GM06990 (cell line): Measurements from ENCODE around the gene ACSS1.

Source experiments
- DNase-seq: peaks from one replicate; pipeline ENCODE4 v3.0.0-alpha.2; 2011; ENCODE audit not compliant: insufficient read length; ENCODE audit errors: extremely low read depth
- H3K27me3 ChIP-seq: replicated peaks from 2 replicates; pipeline ENCODE4 v1.6.0; 2011; ENCODE audit warnings: low read length; ENCODE audit not compliant: control insufficient read depth, insufficient read depth
- H3K36me3 ChIP-seq: 2 replicates; pipeline ENCODE4 v1.5.1; 2011; ENCODE audit warnings: low read length; ENCODE audit not compliant: control insufficient read depth, insufficient read depth
- H3K4me3 ChIP-seq: replicated peaks from 2 replicates; pipeline ENCODE4 v1.5.1; 2011; ENCODE audit warnings: low read depth, mild to moderate bottlenecking, control low read depth, low read length
- CTCF ChIP-seq: IDR thresholded peaks from 2 replicates; pipeline ENCODE4 v1.5.1; 2011; ENCODE audit warnings: low read length, control low read depth, mild to moderate bottlenecking, inconsistent platforms; ENCODE audit not compliant: insufficient read depth, poor library complexity, severe bottlenecking

The ACSS1 gene

GRCh38 chr20:25061103-25061799, 3.3 kb upstream of the ACSS1 start:
- H3K27me3 ChIP-seq = no peaks in the 10 kb centered on the region; the same call in 1 of the 2 replicates
- no peaks in the 10 kb centered on the region for H3K36me3 ChIP-seq
- no peak for TF ChIP-seq CTCF
- no peak for DNase-seq
- H3K4me3 ChIP-seq = no peak overlapping the region

DNA sequence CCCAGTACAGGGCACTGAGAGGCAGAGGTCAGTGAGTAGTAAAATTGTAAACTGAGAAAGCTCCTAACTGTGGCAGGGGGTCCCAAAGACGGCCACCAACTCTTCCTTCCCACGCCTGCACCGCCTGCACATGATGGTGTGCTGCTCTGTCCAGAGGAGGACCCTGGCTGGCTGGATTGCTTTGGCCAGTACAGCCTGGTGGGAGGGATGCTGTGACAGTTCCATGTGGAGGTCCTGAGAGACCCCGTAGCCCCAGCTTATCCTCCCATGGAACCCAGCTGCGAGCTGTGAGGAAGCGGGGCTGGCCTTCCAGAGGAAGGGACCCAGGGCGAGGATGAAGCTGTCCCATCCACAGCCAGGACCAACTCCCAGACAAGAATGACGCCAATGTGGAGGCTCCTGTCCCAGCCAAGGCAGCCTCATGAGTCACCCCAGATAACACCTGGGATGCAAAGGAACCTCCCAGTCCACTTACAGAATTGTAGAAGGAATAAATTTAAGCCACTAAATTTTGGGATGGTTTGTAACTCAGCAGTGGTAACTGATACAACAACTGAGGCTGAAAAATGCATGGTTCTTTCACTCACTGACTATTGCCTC, 2.0 kb upstream of the ACSS1 start:
- DNase-seq = no peak
- no peaks in the 10 kb centered on the region; the same call in 1 of the 2 replicates for H3K27me3 ChIP-seq
- no peak overlapping the region for H3K4me3 ChIP-seq
- H3K36me3 ChIP-seq = no peaks in the 10 kb centered on the region
- no peak for TF ChIP-seq CTCF

DNA sequence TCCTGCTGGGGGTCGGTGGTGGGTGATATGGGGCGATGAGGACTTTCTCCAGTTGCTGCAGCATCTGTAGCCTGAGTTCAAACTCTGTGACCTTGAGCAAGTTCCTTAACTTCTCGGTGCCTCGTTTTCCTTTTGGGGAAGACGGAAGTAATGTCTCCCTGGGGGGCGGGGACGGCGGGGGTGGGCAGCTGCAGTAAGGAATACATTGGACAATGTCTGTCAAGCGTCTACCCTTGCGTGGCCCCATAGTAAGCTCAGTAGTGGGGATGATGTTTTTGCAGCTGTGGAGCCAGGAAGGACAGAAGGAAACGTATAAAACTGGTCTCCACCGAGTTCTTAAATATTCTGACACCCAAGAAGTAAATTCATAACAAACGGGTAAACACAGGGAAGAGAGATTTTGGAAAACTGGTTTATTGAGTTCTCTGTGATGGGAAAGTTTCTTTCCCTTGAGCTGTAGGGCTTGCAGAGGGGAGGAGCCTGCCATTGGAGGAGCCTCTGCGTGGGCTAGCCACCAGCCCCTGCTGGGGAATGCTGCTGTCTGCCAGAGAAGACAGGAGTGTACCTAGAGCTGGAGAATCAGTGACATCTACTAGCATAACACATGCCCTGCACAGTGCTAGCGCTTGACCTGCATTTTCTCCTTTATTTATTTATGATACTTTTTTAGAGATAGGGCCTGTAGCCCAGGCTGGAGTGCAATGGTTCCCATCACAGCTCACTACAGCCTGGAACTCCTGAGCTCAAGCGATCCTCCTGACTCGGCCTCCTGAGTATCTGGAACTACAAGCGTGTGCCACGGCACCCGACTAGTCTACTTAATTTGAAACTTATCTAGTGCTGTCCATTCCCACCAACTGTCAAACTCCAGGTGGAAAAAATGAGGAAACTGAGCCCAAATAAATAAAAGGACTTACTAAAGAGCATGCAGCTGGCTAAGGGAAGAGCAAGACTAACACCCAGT, 1.2 kb upstream of the ACSS1 start:
- DNase-seq = no peak
- Histone ChIP-seq H3K4me3 (peak overlapping the region; percentile 82), H3K27me3 (no peaks in the 10 kb centered on the region; the same call in 1 of the 2 replicates), H3K36me3 (no peaks in the 10 kb centered on the region)
- TF ChIP-seq CTCF = no peak

- TF ChIP-seq CTCF = no peak
- Histone ChIP-seq H3K27me3 (no peaks in the 10 kb centered on the region; the same call in 1 of the 2 replicates), H3K4me3 (peak overlapping the region; percentile 82), H3K36me3 (no peaks in the 10 kb centered on the region)
- DNase-seq = peak; percentile 81
Observed at GRCh38 chr20:25057234-25058050, 497 bp downstream of the ACSS1 start.

- Histone ChIP-seq H3K36me3 (no peaks in the 10 kb centered on the region), H3K27me3 (no peaks in the 10 kb centered on the region), H3K4me3 (peak overlapping the region; percentile 82)
- DNase-seq = no peak
- TF ChIP-seq CTCF = no peak
Observed at GRCh38 chr20:25056690-25057233, 1.2 kb downstream of the ACSS1 start.
